Measurements from ENCODE around the gene SLFN13. TPM values are rescaled to one million over a fixed set of nuclear protein-coding genes. Genes with fewer than 3 reads are reported as not detected.

SLFN13 gene
- total and polyA plus RNA-seq, 4 donors, result 0.53 to 14.2 (median 2.2) TPM

GRCh38 chr17:35493040-35493439, 44.5 kb upstream of the SLFN13 start:
- no peak for TF ChIP-seq HNF4A (conservative IDR thresholded peaks at IDR 0.05)
- TF ChIP-seq GABPA (IDR thresholded peaks at IDR 0.05 in 1 of 2, conservative IDR thresholded peaks at IDR 0.05 in 1 of 2), result no peak
- TF ChIP-seq TAF1 (conservative IDR thresholded peaks at IDR 0.05), result no peak
- no peak for TF ChIP-seq FOXA1 (IDR thresholded peaks at IDR 0.05)
- no peak for TF ChIP-seq JUND (IDR thresholded peaks at IDR 0.05)
- TF ChIP-seq RXRA (IDR thresholded peaks at IDR 0.05), result no peak
- TF ChIP-seq SP1 (IDR thresholded peaks at IDR 0.05), result no peak
- TF ChIP-seq HNF4G (IDR thresholded peaks at IDR 0.05), result no peak
- no peak for TF ChIP-seq NR2F2 (IDR thresholded peaks at IDR 0.05)
- TF ChIP-seq, protein P1, sequence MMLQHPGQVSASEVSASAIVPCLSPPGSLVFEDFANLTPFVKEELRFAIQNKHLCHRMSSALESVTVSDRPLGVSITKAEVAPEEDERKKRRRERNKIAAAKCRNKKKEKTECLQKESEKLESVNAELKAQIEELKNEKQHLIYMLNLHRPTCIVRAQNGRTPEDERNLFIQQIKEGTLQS (IDR thresholded peaks at IDR 0.05), result no peak
- TF ChIP-seq REST (IDR thresholded peaks at IDR 0.05), result no peak
- no peak for TF ChIP-seq YY1 (IDR thresholded peaks at IDR 0.05)
- TF ChIP-seq FOXA2 (IDR thresholded peaks at IDR 0.05), result no peak
- no peak for TF ChIP-seq EGR1 (IDR thresholded peaks at IDR 0.05; ENCODE audit: low read depth in 2 of 2)
- TF ChIP-seq, protein P2, sequence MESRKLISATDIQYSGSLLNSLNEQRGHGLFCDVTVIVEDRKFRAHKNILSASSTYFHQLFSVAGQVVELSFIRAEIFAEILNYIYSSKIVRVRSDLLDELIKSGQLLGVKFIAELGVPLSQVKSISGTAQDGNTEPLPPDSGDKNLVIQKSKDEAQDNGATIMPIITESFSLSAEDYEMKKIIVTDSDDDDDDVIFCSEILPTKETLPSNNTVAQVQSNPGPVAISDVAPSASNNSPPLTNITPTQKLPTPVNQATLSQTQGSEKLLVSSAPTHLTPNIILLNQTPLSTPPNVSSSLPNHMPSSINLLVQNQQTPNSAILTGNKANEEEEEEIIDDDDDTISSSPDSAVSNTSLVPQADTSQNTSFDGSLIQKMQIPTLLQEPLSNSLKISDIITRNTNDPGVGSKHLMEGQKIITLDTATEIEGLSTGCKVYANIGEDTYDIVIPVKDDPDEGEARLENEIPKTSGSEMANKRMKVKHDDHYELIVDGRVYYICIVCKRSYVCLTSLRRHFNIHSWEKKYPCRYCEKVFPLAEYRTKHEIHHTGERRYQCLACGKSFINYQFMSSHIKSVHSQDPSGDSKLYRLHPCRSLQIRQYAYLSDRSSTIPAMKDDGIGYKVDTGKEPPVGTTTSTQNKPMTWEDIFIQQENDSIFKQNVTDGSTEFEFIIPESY (IDR thresholded peaks at IDR 0.05), result no peak
- no peak for TF ChIP-seq RAD21 (IDR thresholded peaks at IDR 0.05)
- TF ChIP-seq CTCF (IDR thresholded peaks at IDR 0.05; ENCODE audit: low read depth, low read length, missing input control), result no peak
- H3K36me3 ChIP-seq (ENCODE audit: control insufficient read depth in 4 of 4, insufficient read depth in 3 of 4, low read depth in 1 of 4, low read length in 3 of 4), result no peaks in the 10 kb centered on the region
- peaks cover 3 to 28% (median 15%) of the 10 kb centered on the region in 4 donors for H3K27me3 ChIP-seq (ENCODE audit: control insufficient read depth in 4 of 4, insufficient read depth in 4 of 4, low read length in 3 of 4)
- H3K27ac ChIP-seq (ENCODE audit: low read depth in 1 of 2, low read length in 2 of 2), result no peak overlapping the region
- 13% methylated on average over 2 of the region's 2 CpGs for WGBS
- DNase-seq (ENCODE audit: low spot score), result no peak
- no peak overlapping the region for H3K4me3 ChIP-seq (ENCODE audit: low read depth in 1 of 3, low read length in 3 of 3)
- no peaks in the 10 kb centered on the region for H3K4me1 ChIP-seq (ENCODE audit: control insufficient read depth in 4 of 4, insufficient read depth in 4 of 4, low read length in 3 of 4)
- H3K9ac ChIP-seq (ENCODE audit: low read depth in 1 of 2, low read length in 2 of 2), result no peak overlapping the region
- H3K9me3 ChIP-seq (ENCODE audit: control insufficient read depth in 4 of 4, low read length in 3 of 4), result peaks cover 0 to 6% (median under 1%) of the 10 kb centered on the region in 4 donors

DNA sequence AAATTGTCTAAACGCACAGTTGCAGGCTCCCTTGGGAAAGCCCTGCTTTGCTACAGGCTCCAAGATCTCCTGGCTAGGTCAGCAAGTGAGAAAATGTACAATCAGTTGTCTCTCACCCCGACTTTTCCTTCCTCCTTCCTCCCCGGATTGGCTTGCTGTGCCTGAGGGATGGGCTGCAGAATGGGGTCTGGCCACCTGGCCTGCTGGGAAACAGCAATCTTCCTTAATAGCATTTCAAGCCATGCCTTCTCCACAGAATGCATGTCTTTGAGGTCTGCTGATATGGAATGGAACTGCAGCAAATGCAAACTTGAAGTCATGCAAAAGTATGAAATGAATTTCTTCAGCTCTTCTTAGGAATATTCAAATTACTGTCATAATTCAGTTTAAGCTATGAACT, 42.9 kb upstream of the SLFN13 start:
- 27% methylated on average over 3 of the region's 3 CpGs for WGBS
- TF ChIP-seq EGR1 (IDR thresholded peaks at IDR 0.05; ENCODE audit: low read depth in 2 of 2) (no peak), HNF4A (conservative IDR thresholded peaks at IDR 0.05) (no peak), JUND (IDR thresholded peaks at IDR 0.05) (no peak), RXRA (IDR thresholded peaks at IDR 0.05) (no peak), SP1 (IDR thresholded peaks at IDR 0.05) (no peak), CTCF (IDR thresholded peaks at IDR 0.05; ENCODE audit: low read depth, low read length, missing input control) (no peak), FOXA2 (IDR thresholded peaks at IDR 0.05) (no peak), YY1 (IDR thresholded peaks at IDR 0.05) (no peak), RAD21 (IDR thresholded peaks at IDR 0.05) (no peak), FOXA1 (IDR thresholded peaks at IDR 0.05) (no peak)
- TF ChIP-seq, protein P1 (IDR thresholded peaks at IDR 0.05), result no peak
- TF ChIP-seq, protein P3, sequence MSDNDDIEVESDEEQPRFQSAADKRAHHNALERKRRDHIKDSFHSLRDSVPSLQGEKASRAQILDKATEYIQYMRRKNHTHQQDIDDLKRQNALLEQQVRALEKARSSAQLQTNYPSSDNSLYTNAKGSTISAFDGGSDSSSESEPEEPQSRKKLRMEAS (IDR thresholded peaks at IDR 0.05), result no peak
- H3K36me3 ChIP-seq (ENCODE audit: control insufficient read depth in 4 of 4, insufficient read depth in 3 of 4, low read depth in 1 of 4, low read length in 3 of 4), result no peaks in the 10 kb centered on the region
- peaks cover 0 to 29% (median 11%) of the 10 kb centered on the region in 4 donors for H3K27me3 ChIP-seq (ENCODE audit: control insufficient read depth in 4 of 4, insufficient read depth in 4 of 4, low read length in 3 of 4)
- H3K4me1 ChIP-seq (ENCODE audit: control insufficient read depth in 4 of 4, insufficient read depth in 4 of 4, low read length in 3 of 4), result peaks cover 0 to 10% (median 3%) of the 10 kb centered on the region in 4 donors
- no peak for DNase-seq (ENCODE audit: low spot score)
- H3K4me3 ChIP-seq (ENCODE audit: low read depth in 1 of 3, low read length in 3 of 3), result no peak overlapping the region
- no peak overlapping the region for H3K27ac ChIP-seq (ENCODE audit: low read depth in 1 of 2, low read length in 2 of 2)
- H3K9ac ChIP-seq (ENCODE audit: low read depth in 1 of 2, low read length in 2 of 2), result no peak overlapping the region
- H3K9me3 ChIP-seq (ENCODE audit: control insufficient read depth in 4 of 4, low read length in 3 of 4), result peaks cover 0 to 6% (median under 1%) of the 10 kb centered on the region in 4 donors

Data from liver (tissue), 9 donors.